Stimulated activated CD8-positive, alpha-beta memory T cell treated with anti-CD3 and anti-CD28 coated beads, Interleukin-12 subunit alpha, Interleukin-12 subunit beta, amount 100 ng/mL, for 4 hours (primary cell): ENCODE measurements around the gene WDFY3.
"Not testable (repeated sequence)": the region's sequence is repeated elsewhere in the genome, so short reads cannot be mapped to it uniquely, and the experiment has no call there.

Source experiments
- DNase-seq: peaks from one replicate; pipeline ENCODE4 v3.0.0-alpha.2; 2020; ENCODE audit warnings: low read depth

Gene WDFY3

GRCh38 chr4:84708406-84709135, 257.9 kb downstream of the WDFY3 start:
- no peak for DNase-seq

DNA sequence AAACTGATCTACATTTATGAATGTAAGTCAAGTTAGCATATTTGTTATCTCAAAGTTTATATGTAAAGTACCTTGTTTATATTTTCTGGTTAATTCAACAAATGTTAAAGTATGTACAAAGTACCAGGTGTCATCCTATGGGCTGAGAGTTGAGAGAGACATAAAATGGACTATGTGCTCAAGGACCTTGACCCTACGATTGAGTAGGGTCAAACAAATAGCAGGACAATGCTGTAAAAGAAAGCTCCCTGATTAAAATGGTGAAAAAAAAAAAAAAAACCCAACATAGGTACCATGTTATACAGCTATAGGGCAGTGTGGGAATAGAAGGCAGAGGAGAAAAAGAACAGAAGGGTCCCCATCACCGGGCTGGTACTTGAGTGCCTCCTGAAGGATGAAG, 260.2 kb downstream of the WDFY3 start:
- no peak for DNase-seq

GRCh38 chr4:84699001-84699671, 267.4 kb downstream of the WDFY3 start:
- no peak for DNase-seq

DNA sequence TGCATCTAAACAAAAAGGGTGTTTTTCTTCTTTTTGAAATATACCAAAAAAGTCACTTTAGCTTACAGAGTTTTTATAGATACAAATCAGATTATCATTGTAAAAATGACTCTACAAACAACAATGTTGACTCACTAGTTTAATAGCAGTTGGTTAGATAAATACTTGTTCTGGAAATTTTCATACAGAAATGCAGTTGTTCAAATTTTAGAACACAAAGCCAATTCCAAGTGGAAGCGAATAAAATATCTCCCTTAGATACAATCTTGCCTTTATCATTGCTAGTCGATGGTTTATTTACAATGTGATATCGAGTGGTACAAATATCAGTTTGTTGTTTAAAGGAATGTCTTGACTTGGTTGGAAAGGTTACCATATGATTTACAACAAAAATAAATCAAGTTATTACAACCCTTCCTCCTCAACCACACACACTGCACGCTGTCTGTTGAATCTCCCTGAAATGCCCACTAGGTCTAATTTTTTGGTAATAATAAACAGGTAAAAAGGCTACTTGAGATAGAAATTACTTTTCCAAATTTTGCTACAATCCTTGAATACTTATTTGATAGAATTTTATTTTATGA, 268.8 kb downstream of the WDFY3 start:
- no peak for DNase-seq

- no peak for DNase-seq
Observed at GRCh38 chr4:84697159-84697558, 269.3 kb downstream of the WDFY3 start.

GRCh38 chr4:84691800-84692199, 274.7 kb downstream of the WDFY3 start:
- no peak for DNase-seq

DNA sequence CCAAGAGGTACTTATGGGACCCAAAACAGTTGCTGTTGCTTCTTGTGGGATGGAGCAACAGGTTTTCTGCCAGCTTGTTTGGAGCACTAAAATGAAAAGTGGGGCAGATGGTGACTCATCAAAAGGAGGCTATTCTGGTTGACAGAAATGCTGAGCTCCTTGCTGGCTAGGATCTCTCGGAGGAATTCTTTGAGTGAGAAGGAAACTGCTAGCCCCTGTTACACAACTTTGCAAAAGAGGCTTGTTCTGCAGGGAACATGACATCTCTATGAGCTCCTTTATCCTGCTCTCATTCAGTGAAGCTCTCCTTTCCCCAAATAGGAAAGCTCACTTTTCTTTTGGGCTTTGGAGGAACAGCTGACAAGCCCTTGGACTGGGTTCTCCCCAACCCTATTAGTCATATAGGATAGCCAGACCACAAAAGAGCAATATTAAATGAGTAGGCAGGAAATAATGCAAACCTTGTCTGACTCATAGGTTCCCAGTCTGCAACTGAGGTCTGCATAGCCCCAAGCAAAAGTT, 275.3 kb downstream of the WDFY3 start:
- no peak for DNase-seq

GRCh38 chr4:84690481-84690880, 276.0 kb downstream of the WDFY3 start:
- no peak for DNase-seq

GRCh38 chr4:84689197-84689596, 277.3 kb downstream of the WDFY3 start:
- DNase-seq = no peak

GRCh38 chr4:84688605-84689004, 277.9 kb downstream of the WDFY3 start:
- DNase-seq = no peak

DNA sequence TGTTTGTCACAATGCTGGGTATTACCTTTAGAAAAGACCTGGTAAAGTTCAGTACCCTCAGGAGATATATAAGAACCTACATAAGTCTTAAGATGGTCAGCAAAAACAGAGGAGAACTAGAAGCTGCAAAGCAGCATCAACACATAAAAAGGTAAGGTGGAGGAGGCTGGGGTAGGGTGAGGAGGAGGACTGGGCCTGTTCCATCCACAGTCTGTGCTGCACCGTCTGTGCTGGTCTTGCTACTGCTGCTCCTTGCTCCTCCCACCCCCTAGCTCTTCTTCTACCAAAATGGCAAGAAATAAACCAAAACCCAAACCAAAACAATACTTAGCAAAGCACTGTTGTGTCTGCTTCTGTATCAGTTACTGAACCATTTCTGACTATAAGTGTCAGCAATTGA, 281.4 kb downstream of the WDFY3 start:
- no peak for DNase-seq

DNA sequence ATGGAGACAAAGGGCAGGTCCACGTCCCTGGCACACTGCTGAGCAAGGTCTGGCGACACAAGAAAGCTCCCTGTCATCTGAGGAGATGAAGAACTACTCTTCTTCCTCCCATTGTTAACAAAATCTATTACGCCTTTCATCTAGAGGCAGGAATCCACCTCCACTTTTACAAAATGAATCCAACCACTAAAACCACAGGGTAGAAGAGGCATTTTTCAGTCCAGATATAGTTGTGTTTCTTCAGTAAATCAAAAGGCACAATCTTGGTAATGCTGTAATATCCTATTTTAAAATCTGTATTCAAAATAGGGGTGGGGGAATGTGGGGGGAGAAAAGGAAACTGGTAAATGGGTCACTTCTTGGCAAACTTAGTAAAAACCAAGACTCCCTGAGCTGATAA, 282.1 kb downstream of the WDFY3 start:
- no peak for DNase-seq

DNA sequence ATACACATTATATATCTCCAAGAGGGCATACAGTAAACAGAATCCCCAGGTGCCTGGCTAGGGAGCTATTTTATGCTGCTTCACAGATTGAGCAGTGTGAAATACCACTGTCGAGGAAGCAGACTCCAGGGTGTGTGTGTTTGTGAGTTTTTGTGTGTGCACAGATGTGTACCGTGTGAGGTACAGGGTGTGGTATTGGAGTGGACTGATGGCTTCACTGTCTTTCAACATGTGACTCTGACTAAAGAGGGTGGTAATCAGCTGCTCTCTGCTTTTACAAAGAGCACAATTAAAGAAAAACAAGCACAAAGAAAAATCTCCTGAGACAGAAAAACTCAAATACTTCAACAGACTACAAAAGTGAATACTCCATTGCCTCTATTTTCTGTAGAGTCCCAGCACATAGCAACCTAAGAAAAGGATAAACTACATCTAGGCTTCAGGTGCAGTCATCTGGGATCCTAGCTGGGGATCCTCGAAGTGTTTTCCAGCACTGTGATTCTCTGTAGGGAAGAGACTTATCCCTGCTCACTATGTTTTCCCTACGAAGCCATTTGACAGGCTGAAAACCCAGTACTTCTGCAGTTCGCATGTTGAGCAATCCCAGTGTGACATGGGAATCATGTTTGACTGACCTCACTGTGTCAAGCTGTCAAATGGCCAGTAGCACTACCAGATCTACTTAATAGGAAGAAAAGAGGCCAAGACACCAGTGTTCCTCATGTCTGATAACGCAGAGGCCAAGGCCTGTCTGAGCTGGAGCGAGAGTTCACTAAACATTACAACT, 283.2 kb downstream of the WDFY3 start:
- DNase-seq = no peak

DNA sequence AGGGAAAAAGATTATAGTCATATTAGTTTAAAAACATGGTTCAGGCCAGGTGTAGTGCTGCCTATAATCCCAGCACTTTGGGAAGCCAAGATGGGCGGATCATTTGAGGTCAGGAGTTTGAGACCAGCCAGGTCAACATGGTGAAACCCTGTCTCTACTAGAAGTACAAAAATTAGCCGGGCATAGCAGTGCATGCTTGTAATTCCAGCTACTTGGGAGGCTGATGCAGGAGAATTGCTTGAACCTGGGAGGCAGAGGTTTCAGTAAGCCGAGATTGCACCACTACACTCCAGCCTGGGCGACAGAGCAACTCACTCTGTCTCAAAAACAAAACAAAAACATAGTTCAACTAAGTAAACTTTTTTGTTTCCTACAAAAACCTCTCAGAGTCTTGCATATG, 283.8 kb downstream of the WDFY3 start:
- DNase-seq = not testable (repeated sequence)

DNA sequence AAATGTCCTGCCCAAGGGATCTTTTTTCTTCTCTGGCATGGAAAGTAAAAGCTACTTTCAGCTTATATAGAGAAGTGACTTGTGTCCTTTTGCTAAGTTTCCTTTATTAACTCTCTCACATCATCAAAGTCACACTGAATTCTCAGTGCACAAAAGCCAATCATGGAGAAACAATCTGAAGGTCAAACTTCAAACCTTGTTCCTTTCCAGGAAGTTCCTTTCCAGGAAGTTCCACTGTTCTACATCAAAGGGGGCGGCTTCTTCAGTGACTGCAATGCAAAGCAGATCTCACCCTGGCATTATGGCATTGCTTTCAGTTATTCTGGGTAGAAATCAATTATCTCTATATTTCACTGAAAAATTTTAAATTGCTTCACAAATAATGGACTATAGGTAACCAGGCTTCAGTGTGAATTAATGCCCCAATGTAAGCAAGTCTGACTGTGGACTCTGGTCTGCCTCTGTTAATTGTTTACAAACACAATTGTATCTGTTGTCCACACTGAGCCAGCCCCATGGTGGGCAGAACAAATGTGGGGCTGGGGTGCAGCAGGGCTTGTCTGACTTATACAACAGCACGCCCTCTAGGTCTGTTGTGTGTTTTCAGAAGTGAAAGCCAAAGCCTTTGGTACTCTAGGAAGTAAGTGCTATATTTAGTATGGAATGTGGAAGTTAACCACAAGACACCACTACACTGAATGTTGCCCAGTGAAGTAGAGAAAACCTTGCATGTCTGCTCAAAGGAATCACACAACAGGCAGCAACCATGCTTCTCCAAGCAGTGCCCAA, 284.8 kb downstream of the WDFY3 start:
- no peak for DNase-seq

GRCh38 chr4:84680956-84681355, 285.5 kb downstream of the WDFY3 start:
- no peak for DNase-seq

- DNase-seq = no peak
Observed at GRCh38 chr4:84678976-84679744, 287.3 kb downstream of the WDFY3 start.

DNA sequence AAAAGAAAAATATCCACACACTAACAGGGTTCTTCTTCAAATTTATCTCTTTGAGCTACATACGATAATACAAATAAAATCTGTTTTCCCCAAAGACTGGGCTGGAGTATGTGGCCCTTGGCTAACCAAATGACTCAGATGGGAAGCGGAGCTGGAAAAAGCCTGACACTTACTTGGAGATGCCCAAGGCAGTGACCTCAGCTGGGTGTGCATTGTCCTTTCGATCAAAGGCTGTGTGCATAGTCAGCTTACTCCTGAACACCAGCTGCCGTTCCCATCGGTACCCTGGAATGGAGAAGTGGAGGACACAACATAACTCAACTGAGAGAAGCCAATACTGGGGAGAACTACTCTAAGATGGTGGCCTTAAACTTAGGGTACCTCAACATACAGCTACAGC, 288.5 kb downstream of the WDFY3 start:
- DNase-seq = no peak

DNA sequence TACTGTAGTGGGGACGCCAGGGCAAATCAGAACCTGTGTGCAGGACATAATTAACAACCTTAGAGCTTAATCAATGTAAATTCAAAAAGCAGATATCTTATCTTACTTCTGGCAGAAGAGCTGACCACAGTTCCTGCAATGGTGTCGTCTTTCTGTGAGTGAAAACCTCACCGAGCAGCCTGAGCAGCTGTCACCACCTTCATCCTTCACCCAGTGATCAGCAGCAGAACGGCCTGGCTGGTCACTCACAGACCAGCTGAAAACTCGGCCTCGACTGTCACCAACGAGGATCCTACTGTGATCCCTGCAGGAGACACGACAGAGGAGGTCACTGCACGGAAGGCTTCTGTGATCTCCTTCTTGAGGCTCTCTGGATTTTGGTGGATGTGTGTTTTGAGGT, 289.4 kb downstream of the WDFY3 start:
- DNase-seq = no peak

DNA sequence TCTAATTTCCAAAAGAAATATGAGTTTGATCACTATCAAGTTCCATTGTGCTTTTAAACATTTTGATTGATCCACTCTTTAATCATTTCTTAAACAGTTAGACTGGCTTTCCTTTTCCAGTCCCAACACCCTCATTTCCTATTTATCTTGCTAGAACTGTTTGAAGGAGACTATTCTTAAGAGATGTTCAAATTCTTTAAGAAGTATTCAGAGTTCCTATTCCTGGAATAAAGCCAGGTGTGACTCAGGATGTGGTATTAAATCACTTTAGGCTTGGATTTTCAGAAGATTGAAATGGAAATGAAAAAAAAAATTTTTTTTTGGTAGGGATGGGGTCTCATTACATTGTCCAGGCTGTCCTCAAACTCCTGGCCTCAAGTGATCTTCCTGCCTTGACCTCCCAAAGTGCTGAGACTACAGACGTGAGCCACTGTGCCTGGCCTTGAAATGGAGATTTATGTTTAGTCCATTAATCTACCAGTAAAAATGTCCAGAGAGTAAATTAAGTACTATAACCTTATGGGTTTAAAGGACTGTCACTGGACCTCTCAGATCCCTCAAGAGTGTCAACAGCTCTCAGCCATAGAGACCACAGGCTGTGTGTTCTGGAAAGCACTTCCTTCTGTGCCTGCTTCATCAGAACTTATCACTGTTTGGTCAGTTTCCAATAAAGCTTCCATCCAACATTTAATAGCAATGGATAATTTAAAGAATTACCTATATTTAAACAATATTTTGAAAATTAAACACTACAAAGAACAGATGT, 292.8 kb downstream of the WDFY3 start:
- no peak for DNase-seq
